Ammon's horn (tissue), 1 donor: ENCODE data around the gene TMTC1.

Source experiments
- DNase-seq: peaks from one replicate; pipeline ENCODE4 v3.0.0-alpha.2; 2016; ENCODE audit warnings: low spot score

Gene TMTC1

DNA sequence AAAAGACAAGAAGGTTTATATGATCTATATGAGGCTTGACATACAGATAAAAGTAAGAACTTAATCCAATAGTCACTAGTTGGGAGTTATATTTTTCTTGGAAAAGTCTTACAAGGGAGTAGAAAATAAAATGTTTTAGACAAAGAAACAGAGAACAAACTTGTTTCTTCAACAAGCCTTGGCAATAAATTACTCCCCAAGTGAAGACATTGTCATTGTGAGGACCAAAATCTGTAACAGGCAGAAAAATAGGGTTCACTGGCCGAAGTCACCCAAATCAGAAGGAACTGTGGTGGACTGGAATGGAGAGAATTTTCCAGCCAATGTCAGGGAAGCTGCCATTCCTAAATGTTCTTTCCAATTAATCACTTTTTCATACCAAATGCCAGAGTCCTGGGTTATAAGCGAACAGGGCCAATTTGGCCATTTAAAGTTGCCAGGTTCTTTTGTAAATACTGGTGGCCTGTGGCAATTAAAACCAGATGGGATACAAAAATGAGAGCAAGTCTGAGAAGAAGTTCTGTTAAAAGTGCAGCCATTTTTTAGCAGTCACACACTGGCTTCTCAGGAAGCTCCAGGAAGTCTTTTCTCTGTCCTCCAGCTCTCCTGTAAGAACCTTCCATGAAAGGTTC is 168.9 kb downstream of the TMTC1 start:
- DNase-seq, result no peak

- DNase-seq, result no peak
Measured at GRCh38 chr12:29612912-29613311, 170.8 kb downstream of the TMTC1 start.

GRCh38 chr12:29611906-29612305 is 171.8 kb downstream of the TMTC1 start:
- no peak for DNase-seq

- DNase-seq, result peak; percentile 33
Measured at GRCh38 chr12:29610473-29611170, 173.1 kb downstream of the TMTC1 start.

DNA sequence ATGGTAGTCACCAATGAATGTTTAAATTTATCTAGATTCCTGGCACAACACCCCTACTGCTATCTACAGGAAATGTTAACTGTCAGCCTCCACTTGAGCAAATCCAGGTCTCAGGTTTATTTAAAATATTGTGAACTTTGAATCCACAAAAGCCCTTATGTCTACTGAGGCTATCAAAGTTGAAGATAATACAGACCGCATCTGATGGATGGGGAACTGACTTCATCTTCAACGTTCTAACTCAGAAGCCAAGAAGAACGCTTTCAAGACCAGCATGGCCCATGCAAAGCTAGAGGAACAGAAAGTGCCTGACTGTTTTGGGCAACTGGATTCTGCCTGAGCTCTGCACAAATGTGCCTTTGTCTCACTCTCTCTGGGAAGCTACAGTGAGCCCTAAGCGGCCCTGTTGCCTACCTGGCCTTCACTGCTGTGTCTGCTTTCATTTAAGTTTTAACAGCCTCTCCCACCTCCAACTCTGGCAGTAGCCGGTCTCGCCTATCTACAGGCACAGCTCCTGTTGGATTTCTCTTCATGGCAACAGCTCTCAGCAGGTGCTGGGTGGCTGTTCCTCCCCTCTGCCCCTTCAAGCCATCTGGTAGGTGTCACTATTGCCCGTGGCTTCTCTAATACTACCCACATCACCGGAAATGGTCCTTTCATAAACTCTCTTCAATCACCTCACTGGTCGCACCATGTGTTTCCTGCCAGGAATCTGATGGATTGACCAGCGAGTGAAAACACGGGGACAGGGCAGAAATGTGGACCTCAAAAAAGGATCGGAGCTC is 174.1 kb downstream of the TMTC1 start:
- no peak for DNase-seq

DNA sequence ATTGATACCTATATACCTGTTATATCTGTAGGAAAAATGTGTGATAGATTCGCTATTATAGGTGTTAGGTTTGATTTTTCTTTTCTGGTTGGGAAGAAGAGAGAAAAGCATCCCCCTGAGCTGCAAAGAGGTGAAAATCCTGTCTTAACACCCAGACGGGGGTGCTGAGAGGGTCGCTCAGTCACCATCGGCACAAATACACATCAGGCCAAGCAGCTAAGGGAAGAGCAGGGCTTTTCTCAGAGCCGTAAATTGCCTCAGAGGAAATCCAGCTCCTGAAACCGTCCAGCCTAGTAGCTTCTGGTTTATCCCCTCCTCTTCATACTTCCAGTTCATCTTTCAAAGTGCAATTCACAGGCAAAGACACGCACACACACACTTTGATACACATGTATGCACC is 175.2 kb downstream of the TMTC1 start:
- DNase-seq, result no peak

- no peak for DNase-seq
Measured at GRCh38 chr12:29599381-29599780, 184.4 kb downstream of the TMTC1 start.

GRCh38 chr12:29595071-29595755 is 188.5 kb downstream of the TMTC1 start:
- no peak for DNase-seq

- no peak for DNase-seq
Measured at GRCh38 chr12:29593001-29593400, 190.7 kb downstream of the TMTC1 start.

DNA sequence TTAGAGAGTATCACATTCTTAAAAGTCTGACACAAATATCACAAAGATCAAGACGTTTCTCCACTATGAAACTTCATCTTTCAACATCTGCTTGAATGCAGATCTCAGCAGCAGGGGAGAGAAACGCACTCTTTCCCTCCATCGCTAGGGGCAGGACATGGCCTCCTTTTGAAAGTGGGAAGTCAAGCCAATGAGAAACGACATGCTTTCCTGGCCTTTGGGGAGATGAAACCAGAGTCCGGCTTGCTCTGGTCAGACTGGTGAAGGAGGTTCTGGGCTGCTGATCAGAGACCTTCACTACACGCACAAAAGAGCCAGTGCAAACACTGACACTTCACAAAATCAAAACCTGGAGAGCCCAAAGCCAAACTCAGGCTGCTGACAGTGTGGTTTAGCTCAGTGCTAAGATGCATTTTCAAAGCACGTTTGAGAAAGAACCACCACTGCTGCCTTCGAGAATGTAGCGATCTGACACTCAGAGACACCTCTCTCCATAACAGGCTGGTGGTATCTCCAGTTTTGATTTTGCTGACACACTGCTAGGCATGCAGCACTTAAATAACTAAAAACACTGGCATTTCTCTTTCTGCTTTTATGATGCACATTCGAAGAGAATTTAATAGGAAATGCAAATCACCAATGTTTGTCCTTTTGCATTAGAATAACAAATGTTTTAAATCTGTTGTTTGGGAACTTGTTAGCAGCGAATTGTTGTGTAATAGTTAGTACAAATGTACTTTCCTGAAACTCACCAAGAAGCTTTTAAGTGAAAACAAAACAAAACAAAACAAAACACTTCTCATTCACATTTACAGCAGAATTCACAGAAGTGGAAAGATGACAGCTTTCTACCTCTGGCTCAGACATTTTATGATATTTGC is 192.4 kb downstream of the TMTC1 start:
- DNase-seq, result no peak

DNA sequence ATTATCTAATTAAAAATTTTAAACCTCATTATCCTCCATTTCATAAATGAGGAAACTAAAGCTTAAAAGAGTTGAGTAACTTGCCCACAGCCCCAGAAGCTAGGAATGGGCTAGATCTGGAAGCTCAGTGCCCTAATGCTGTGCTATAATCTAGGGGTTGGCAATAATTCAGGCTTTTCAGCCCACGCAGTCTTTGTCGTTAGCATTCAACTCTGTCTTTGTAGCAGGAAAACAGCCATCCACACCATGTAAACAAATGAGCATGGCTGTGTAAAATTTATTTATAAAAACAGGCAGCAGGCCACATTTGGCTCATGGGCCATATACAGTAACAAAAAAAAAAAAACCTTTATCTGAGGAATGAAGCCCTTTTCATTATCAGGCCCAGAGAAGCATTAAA is 193.9 kb downstream of the TMTC1 start:
- no peak for DNase-seq

- DNase-seq, result no peak
Measured at GRCh38 chr12:29589286-29589820, 194.4 kb downstream of the TMTC1 start.

DNA sequence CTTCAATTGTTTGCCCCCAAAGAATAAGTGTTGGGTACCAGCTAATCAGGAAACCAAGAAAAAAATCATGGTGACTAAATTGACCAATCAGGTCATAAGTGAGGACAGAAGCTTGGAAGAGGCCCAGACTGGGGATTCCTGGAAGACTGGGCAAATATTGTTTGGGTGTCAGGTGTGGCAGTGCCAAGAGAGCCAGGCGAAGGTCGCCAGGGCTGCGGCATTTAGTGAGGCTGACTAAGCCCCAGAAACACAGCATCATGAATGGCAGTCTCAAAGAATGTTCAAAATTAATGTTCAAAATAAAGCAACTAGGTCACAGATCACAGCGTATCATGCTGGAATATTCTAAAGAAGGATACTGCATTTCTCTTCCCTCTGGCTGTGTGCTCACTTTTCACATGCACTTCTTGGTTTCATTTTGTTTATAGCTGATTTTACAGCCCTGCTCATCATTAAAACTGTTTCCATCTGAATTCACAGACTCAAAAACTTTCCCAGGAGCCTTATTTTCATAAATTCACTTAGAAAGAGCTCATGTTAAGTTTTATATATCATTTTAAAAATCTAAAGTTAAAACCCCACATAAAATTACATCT is 201.0 kb downstream of the TMTC1 start:
- DNase-seq, result no peak

DNA sequence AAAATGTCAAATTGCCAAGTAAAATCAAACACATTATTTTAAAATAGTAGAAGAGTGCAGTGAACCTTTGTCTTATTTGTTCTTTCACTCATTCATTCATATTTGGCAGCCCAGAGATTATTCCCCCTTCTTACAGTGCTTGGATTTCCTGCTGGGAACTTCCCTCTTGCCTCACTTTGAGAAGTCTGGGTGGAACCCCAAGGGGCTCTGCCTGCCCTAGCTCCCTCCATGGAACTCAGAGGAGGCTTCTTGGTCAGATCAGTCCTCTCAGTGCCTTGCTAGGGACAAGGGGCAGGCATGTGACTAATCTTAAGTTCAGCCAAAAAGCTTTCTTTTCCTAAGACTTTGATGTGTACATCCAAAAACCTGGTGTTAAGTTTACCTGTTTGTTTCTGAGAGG is 201.6 kb downstream of the TMTC1 start:
- no peak for DNase-seq

DNA sequence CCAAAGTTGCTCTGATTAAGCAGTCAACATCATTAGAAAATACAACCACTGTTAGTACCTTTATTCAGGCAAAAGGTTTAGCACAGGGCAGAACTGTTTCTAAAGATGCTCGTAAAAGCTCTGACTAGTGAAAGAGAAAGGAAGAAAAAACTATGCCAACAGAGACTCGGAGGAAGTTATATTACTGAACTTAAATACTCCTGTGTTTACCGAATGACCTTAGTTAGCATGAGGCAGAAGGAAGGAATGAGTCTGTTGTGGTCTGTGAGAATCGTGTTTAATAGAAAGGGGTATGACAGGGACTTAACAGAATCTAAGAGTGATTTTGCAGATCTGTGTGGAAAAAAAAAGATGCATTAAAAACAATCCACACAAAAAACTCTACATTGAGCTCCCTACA is 202.1 kb downstream of the TMTC1 start:
- no peak for DNase-seq

GRCh38 chr12:29580971-29581370 is 202.8 kb downstream of the TMTC1 start:
- DNase-seq, result no peak

DNA sequence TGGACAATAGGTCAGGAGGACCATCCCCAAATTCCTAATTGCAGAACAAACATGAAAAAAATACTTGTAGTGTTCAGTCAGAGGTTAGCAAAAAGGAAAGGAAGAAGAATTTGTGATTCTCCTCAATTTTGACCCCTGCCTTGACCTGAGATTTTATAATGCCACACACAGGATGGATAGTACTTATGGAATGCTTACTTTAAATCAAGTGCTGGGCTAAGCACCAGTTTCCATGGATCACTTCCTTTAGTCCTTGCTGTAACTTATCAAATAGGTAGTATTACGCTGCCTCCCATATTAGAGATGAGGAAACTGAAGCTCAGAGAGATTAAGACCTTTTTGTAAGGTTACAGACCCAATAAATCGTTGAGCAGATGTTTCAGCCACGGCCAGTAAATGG is 205.0 kb downstream of the TMTC1 start:
- no peak for DNase-seq

GRCh38 chr12:29578070-29578469 is 205.7 kb downstream of the TMTC1 start:
- DNase-seq, result no peak

DNA sequence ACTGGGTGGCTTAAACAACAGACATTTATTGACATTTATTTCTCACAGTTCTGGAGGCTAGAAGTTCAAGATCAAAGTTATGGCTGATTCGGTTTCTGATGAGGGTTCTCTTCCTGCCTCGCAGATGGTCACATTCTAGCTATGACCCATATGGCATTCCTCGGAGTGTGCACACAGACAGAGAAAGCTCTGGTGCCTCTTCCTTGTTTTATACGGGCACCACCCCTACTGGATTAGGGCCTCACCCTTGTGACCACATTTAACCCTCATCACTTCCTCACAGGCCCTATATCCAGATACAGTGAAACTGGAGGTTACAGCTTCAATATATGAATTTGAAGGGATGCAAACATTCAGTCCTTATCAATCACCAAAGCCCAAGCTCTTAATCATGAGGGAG is 209.2 kb downstream of the TMTC1 start:
- no peak for DNase-seq

- DNase-seq, result no peak
Measured at GRCh38 chr12:29572938-29573337, 210.8 kb downstream of the TMTC1 start.

GRCh38 chr12:29572464-29572863 is 211.3 kb downstream of the TMTC1 start:
- peak; percentile 25 for DNase-seq
